Nephron progenitor cell (in vitro differentiated cells): ENCODE data around the gene ARID4A.

Source experiments
- DNase-seq: peaks from one replicate; pipeline ENCODE4 v3.0.0; 2021
- H3K27ac Mint-ChIP-seq: 2 replicates; pipeline ENCODE4 v1.8.0; 2021; ENCODE audit warnings: mild to moderate bottlenecking, moderate library complexity, mixed read lengths
- H3K27me3 Mint-ChIP-seq: 2 replicates; pipeline ENCODE4 v1.8.0; 2021; ENCODE audit warnings: mild to moderate bottlenecking, low read depth, mixed read lengths; ENCODE audit not compliant: poor library complexity
- H3K36me3 Mint-ChIP-seq: 2 replicates; pipeline ENCODE4 v1.8.0; 2021; ENCODE audit warnings: low read depth, mixed read lengths
- H3K4me1 Mint-ChIP-seq: 2 replicates; pipeline ENCODE4 v1.8.0; 2021; ENCODE audit warnings: mixed read lengths
- H3K4me3 Mint-ChIP-seq: 2 replicates; pipeline ENCODE4 v1.8.0; 2021; ENCODE audit warnings: mild to moderate bottlenecking, moderate library complexity, mixed read lengths
- H3K9me3 Mint-ChIP-seq: 2 replicates; pipeline ENCODE4 v1.8.0; 2021; ENCODE audit warnings: mild to moderate bottlenecking, moderate library complexity, mixed read lengths
- TF ChIP-seq, protein P1 (sequence below): fragments of 200-600 bp; sonication (generic); IDR thresholded peaks from 2 replicates; pipeline ENCODE4 v1.5.0; 2021; ENCODE audit warnings: antibody characterized with exemption

ARID4A gene

GRCh38 chr14:58285132-58285531 lies 13.2 kb upstream of the ARID4A start:
- Mint-ChIP-seq H3K27ac (peak overlapping the region; percentile 40), H3K27me3 (peaks cover 4% of the 10 kb centered on the region), H3K9me3 (no peaks in the 10 kb centered on the region), H3K4me1 (peaks cover 7% of the 10 kb centered on the region), H3K4me3 (no peak overlapping the region), H3K36me3 (peaks cover 87% of the 10 kb centered on the region)
- TF ChIP-seq, protein P1, sequence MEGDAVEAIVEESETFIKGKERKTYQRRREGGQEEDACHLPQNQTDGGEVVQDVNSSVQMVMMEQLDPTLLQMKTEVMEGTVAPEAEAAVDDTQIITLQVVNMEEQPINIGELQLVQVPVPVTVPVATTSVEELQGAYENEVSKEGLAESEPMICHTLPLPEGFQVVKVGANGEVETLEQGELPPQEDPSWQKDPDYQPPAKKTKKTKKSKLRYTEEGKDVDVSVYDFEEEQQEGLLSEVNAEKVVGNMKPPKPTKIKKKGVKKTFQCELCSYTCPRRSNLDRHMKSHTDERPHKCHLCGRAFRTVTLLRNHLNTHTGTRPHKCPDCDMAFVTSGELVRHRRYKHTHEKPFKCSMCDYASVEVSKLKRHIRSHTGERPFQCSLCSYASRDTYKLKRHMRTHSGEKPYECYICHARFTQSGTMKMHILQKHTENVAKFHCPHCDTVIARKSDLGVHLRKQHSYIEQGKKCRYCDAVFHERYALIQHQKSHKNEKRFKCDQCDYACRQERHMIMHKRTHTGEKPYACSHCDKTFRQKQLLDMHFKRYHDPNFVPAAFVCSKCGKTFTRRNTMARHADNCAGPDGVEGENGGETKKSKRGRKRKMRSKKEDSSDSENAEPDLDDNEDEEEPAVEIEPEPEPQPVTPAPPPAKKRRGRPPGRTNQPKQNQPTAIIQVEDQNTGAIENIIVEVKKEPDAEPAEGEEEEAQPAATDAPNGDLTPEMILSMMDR = no peak
- DNase-seq = no peak

DNA sequence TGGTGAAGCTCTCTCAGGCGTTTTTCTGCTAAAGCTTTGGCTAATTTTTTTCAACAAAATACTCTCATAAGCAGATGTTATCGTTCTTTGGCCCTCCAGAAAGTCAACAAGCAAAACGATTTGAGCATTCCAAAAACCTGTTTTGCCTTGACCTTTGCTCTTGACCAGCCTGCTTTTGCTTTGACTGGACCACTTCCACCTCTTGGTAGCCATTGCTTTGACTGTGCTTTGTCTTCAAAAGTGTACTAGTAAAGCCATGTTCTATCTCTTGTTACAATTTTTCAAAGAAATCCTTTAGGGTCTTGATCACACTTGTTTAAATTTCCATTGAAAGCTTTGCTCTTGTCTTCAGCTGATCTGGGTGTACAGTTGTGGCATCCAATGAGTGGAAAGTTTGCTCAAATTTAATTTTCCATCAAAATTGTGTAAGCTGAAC lies 10.7 kb upstream of the ARID4A start:
- H3K27me3 Mint-ChIP-seq = peaks cover 4% of the 10 kb centered on the region
- peaks cover 79% of the 10 kb centered on the region for H3K36me3 Mint-ChIP-seq
- no peaks in the 10 kb centered on the region for H3K9me3 Mint-ChIP-seq
- H3K27ac Mint-ChIP-seq = no peak overlapping the region
- H3K4me1 Mint-ChIP-seq = no peaks in the 10 kb centered on the region
- TF ChIP-seq, protein P1 = no peak
- H3K4me3 Mint-ChIP-seq = no peak overlapping the region
- no peak for DNase-seq

- peaks cover 4% of the 10 kb centered on the region for H3K27me3 Mint-ChIP-seq
- DNase-seq = no peak
- no peak overlapping the region for H3K4me3 Mint-ChIP-seq
- no peaks in the 10 kb centered on the region for H3K4me1 Mint-ChIP-seq
- no peaks in the 10 kb centered on the region for H3K9me3 Mint-ChIP-seq
- peak overlapping the region; percentile 0 for H3K27ac Mint-ChIP-seq
- TF ChIP-seq, protein P1 = no peak
- H3K36me3 Mint-ChIP-seq = peaks cover 81% of the 10 kb centered on the region
Measured at GRCh38 chr14:58288106-58288792, 10.1 kb upstream of the ARID4A start.

DNA sequence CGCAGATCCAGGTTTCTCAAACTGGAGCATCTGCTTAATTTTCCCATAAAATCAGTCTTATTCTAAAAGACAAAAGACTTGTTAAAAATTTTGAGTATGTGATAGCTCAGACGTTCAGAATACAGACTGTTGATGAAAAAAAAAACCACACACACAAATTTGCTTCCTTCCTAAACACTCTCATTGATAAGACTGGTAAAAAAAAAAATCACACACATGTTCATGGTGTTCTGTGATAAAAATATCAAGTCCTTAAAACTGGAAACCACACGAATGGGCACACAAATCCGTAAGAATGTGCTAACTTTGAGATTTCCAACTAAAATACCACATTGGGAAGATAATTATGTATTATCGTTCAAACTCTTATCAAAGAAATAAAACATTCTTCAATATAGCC lies 6.7 kb upstream of the ARID4A start:
- no peak overlapping the region for H3K4me3 Mint-ChIP-seq
- peaks cover 86% of the 10 kb centered on the region for H3K36me3 Mint-ChIP-seq
- peaks cover 19% of the 10 kb centered on the region for H3K4me1 Mint-ChIP-seq
- H3K27me3 Mint-ChIP-seq = peaks cover 4% of the 10 kb centered on the region
- H3K27ac Mint-ChIP-seq = no peak overlapping the region
- H3K9me3 Mint-ChIP-seq = no peaks in the 10 kb centered on the region
- DNase-seq = no peak
- TF ChIP-seq, protein P1 = no peak

- Mint-ChIP-seq H3K27me3 (peaks cover 4% of the 10 kb centered on the region), H3K27ac (no peak overlapping the region), H3K9me3 (no peaks in the 10 kb centered on the region), H3K36me3 (peaks cover 80% of the 10 kb centered on the region), H3K4me1 (peaks cover 23% of the 10 kb centered on the region), H3K4me3 (no peak overlapping the region)
- TF ChIP-seq, protein P1 = no peak
- no peak for DNase-seq
Measured at GRCh38 chr14:58292187-58292586, 6.2 kb upstream of the ARID4A start.

- H3K36me3 Mint-ChIP-seq = peaks cover 62% of the 10 kb centered on the region
- peak overlapping the region; percentile 19 for H3K4me3 Mint-ChIP-seq
- no peak overlapping the region for H3K27ac Mint-ChIP-seq
- H3K4me1 Mint-ChIP-seq = peaks cover 23% of the 10 kb centered on the region
- H3K27me3 Mint-ChIP-seq = no peaks in the 10 kb centered on the region
- H3K9me3 Mint-ChIP-seq = no peaks in the 10 kb centered on the region
- TF ChIP-seq, protein P1 = no peak
- DNase-seq = no peak
Measured at GRCh38 chr14:58294201-58294600, 4.2 kb upstream of the ARID4A start.
